ENCODE results near the gene MEF2A. TPM values are rescaled to one million over a fixed set of nuclear protein-coding genes. Genes with fewer than 3 reads are reported as not detected.

Gene MEF2A
- total RNA-seq, 1 donor from 2014 or later = 86.8 TPM

Other genes starting within 250 kb of the MEF2A start
- gene LYSMD4, start 167.5 kb downstream of the MEF2A start, total RNA-seq = 9.1 TPM